HUES48 (cell line): ENCODE data around the gene SOAT2.

ENCODE experiments used
- H3K27ac ChIP-seq: one replicate; pipeline ENCODE4 v1.7.0; 2013; ENCODE audit warnings: low read depth, low read length, inconsistent platforms
- H3K27me3 ChIP-seq: 2 replicates; pipeline ENCODE4 v1.6.1; 2013; ENCODE audit warnings: mild to moderate bottlenecking, low read length; ENCODE audit not compliant: control insufficient read depth, insufficient read depth
- H3K36me3 ChIP-seq: 2 replicates; pipeline ENCODE4 v1.6.1; 2013; ENCODE audit warnings: low read length; ENCODE audit not compliant: control insufficient read depth, insufficient read depth
- H3K4me1 ChIP-seq: 2 replicates; pipeline ENCODE4 v1.6.1; 2013; ENCODE audit warnings: mild to moderate bottlenecking, low read length; ENCODE audit not compliant: control insufficient read depth, insufficient read depth
- H3K4me3 ChIP-seq: 2 replicates; pipeline ENCODE4 v1.5.1; 2013; ENCODE audit warnings: mild to moderate bottlenecking, low read depth, low read length
- H3K9ac ChIP-seq: 2 replicates; pipeline ENCODE4 v1.6.1; 2013; ENCODE audit warnings: mild to moderate bottlenecking, low read depth, low read length, moderate library complexity
- H3K9me3 ChIP-seq: 2 replicates; pipeline ENCODE4 v1.6.1; 2013; ENCODE audit warnings: low read length; ENCODE audit not compliant: control insufficient read depth, insufficient read depth

Gene SOAT2

DNA sequence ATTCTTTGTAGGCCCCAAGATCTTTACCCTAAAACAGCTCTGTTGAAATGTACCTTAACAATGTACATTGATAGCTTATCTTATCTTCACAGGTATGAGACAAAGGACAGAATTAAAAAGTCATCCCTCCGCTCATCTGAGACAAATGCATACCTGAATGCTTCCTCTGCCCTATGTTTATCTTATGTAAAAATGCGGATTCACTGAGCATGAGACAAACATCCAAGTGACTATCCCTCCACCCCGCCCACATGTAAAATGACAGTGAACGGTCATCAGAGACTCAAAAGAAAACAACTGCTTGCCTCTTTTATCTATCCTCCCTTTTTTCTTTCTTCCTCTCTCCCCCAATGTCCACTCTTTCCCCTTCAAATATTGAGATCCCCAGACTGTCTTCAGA, 40.1 kb downstream of the SOAT2 start:
- H3K9me3 ChIP-seq = peaks cover 9% of the 10 kb centered on the region
- no peaks in the 10 kb centered on the region for H3K36me3 ChIP-seq
- no peak overlapping the region for H3K4me3 ChIP-seq
- H3K27me3 ChIP-seq = no peaks in the 10 kb centered on the region
- no peak overlapping the region for H3K9ac ChIP-seq
- H3K27ac ChIP-seq = no peak overlapping the region
- H3K4me1 ChIP-seq = no peaks in the 10 kb centered on the region

DNA sequence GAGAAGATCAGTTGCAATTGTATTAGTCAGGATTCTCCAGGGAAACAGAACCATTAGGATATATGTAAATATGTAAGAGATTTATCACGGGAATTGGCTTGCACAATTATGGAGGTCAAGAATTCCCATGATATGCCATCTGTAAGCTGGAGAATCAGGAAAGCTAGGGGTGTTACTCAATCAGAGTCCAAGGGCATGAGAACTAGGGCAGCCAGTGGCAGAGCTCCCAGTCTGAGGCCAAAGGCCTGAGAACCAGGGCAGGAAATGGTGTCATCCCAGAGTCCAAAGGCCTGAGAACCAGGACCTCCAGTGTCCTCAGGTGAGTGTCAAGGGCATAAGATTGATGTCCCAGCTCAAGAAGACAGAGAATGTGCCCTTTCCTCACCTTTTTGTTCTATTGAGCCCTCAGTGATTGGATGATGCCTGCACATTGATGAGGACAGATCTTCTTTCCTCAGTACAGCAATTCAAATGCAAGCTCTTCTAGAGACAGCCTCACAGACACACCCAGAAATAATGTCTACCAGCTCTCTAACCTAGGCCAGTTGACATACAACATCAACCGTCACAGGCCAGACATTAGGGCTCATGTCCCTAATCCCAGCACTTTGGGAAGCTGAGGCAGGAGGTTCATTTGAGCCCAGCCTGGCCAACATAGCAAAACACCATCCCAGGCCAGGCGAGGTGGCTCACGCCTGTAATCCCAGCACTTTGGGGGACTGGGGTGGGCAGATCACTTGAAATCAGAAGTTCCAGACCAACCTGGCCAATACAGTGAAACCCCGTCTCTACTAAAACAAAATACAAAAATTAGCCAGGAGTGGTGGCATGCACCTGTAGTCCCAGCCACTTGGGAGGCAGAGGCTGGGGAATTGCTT, 42.3 kb downstream of the SOAT2 start:
- no peaks in the 10 kb centered on the region for H3K36me3 ChIP-seq
- H3K4me3 ChIP-seq = no peak overlapping the region
- no peak overlapping the region for H3K27ac ChIP-seq
- H3K9me3 ChIP-seq = 0 out of 2 replicates have a peak, but pooled peaks cover 6% of the 10 kb centered on the region
- H3K27me3 ChIP-seq = no peaks in the 10 kb centered on the region
- H3K4me1 ChIP-seq = no peaks in the 10 kb centered on the region
- no peak overlapping the region for H3K9ac ChIP-seq

DNA sequence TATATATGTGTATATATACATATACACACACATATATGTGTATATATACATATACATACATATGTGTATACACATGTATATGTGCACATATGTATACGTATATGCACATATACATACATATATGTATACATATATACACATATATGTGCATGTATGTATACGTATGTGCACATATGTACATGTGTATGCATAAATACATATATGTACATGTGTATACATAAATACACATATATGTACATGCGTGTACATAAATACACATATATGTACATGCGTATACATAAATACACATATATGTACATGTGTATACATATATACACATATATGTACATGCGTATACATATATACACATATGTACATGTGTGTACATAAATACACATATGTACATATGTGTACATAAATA, 43.9 kb downstream of the SOAT2 start:
- no peaks in the 10 kb centered on the region for H3K4me1 ChIP-seq

DNA sequence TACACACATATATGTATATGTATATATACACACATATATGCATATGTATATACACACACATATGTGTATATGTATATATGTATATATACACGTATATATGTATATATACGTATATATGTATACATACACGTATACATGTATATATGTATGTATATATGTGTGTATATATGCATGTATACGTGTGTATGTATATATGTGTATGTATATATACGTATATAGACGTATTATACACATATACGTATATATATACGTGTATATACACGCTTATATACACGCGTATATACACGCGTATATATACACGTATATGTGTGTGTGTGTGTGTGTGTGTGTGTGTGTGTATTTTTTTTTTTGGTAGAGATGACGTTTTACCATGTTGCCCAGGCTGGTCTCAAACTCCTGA, 44.4 kb downstream of the SOAT2 start:
- no peak overlapping the region for H3K27ac ChIP-seq
- H3K9me3 ChIP-seq = 0 out of 2 replicates have a peak, but pooled peaks cover 6% of the 10 kb centered on the region
- no peaks in the 10 kb centered on the region for H3K36me3 ChIP-seq

More for the DNA sequence above, 43.9 kb downstream of the SOAT2 start:
- no peak overlapping the region for H3K4me3 ChIP-seq
- H3K9ac ChIP-seq = no peak overlapping the region
- H3K9me3 ChIP-seq = 0 out of 2 replicates have a peak, but pooled peaks cover 6% of the 10 kb centered on the region
- no peaks in the 10 kb centered on the region for H3K36me3 ChIP-seq
- H3K27me3 ChIP-seq = no peaks in the 10 kb centered on the region
- no peak overlapping the region for H3K27ac ChIP-seq

DNA sequence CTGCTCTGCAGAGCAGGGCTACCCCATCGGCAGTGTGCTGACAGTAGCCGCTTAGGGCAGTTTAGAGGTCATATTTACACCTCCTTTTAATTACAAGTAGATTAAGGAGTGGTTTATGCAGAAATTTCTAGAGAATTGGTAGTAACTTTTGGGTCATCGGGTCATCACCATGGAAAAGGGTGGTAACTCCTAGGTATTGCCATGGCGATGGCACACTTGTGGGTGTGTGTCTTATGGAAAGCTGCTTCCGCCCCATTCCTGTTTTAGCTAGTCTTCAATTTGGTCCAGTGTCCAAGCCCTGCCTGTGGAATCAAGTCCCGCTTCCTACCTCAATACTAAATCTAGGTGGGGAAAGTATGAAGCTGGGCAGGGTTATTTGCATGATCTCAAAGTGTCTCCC, 47.8 kb downstream of the SOAT2 start:
- no peak overlapping the region for H3K4me3 ChIP-seq
- H3K4me1 ChIP-seq = no peaks in the 10 kb centered on the region

More for the DNA sequence above, 44.4 kb downstream of the SOAT2 start:
- Histone ChIP-seq H3K4me3 (no peak overlapping the region), H3K27me3 (no peaks in the 10 kb centered on the region), H3K4me1 (no peaks in the 10 kb centered on the region), H3K9ac (no peak overlapping the region)

DNA sequence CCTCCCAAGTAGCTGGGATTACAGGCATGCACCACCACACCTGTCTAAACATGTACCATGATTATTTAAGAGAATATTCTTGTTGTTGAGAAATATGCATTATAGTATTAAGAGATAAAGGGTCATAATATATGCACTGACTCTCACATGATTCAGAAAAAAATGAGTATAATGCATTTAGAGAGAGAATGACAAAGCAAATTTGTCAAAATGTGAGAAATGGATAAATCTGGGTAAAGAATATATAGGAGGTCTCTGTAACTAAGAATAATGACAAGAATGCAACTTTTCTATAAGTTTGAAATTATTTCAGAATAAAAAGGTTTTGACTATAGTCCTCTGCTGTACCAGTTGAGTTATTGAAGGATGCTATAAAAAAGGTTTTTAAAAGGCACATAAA, 49.1 kb downstream of the SOAT2 start:
- Histone ChIP-seq H3K4me3 (no peak overlapping the region), H3K27ac (no peak overlapping the region), H3K4me1 (no peaks in the 10 kb centered on the region), H3K27me3 (no peaks in the 10 kb centered on the region), H3K36me3 (no peaks in the 10 kb centered on the region), H3K9me3 (0 out of 2 replicates have a peak, but pooled peaks cover 3% of the 10 kb centered on the region), H3K9ac (no peak overlapping the region)

More for the DNA sequence above, 47.8 kb downstream of the SOAT2 start:
- Histone ChIP-seq H3K27me3 (no peaks in the 10 kb centered on the region), H3K9me3 (0 out of 2 replicates have a peak, but pooled peaks cover 6% of the 10 kb centered on the region), H3K27ac (no peak overlapping the region), H3K9ac (no peak overlapping the region), H3K36me3 (no peaks in the 10 kb centered on the region)

DNA sequence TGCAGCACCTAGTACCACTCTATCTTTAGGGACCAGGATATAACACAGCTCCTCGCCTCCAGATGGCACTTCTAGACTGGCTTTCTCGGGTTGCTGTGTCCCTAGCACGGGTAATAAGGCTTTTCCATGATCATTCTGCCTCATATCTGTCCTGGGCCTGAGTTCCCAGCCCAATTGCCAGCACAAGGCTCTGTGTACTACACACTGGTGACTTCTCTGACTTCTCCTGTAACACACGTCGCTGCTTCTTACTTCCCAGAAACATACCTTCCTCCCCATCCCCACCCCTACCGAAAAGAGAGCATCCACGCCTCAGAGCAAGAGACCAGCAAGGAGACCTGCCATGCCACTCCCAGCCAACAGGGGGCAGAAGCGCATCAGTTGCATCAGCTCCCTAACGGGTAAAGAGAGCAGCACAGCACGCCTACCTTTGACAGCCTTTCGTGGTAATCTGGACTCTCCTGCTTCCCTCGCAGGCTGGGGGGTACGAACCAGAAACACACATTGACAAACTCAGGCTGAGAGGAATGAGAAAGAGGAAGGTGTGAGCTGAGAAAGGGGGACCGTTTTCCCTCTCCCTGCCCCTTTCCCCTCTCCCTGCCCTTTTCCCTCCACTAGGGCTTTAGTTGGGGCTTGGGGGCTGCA, 56.0 kb downstream of the SOAT2 start:
- H3K27me3 ChIP-seq = peaks cover 22% of the 10 kb centered on the region
- H3K27ac ChIP-seq = no peak overlapping the region
- peaks cover 4% of the 10 kb centered on the region; the same call in 1 of the 2 replicates for H3K4me1 ChIP-seq
- no peak overlapping the region for H3K9ac ChIP-seq
- peak overlapping the region; percentile 18; the same call in 1 of the 2 replicates for H3K4me3 ChIP-seq
- no peaks in the 10 kb centered on the region for H3K36me3 ChIP-seq
- no peaks in the 10 kb centered on the region for H3K9me3 ChIP-seq

DNA sequence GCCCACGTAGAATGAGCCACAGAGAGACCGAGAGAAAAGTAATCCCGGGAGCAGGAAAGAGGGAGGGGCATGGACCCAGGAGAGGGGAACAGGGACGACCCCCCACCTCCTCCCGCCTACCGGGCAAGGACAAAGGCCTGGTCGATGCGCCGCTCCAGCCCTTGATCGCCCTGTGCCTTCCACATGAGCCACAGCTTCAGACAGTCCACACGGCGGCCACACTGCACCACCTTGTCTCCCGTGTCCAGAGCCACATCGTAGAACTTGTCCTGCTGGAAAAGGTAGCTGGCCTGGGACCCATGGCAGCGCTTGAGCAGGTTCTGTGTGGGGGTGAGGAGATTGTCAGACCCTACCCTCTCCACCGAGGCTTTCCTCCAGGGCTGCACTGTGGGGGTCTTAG, 56.7 kb downstream of the SOAT2 start:
- H3K9ac ChIP-seq = no peak overlapping the region

DNA sequence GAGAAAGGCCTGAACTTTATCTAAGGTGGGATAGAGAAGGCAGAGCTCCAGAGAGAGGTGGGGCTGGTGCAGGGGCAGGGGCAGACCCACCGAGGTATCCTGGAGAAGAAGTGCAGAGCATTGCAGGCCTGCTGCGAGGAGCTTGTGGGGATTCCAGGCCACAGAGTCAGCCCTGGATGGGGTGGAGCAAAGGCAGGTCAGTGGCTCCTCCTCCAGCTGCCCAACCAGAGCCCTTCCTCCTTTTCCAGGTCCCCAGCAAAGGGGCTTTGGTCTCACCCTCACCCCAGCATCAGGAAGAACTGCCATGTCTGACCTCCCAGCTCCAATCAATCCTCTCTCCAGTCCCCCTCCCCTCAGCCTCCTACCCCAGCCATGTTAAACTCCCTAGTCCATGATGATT, 57.4 kb downstream of the SOAT2 start:
- no peak overlapping the region for H3K9ac ChIP-seq
- H3K9me3 ChIP-seq = no peaks in the 10 kb centered on the region
- no peak overlapping the region for H3K27ac ChIP-seq
- H3K4me3 ChIP-seq = no peak overlapping the region
- H3K27me3 ChIP-seq = peaks cover 22% of the 10 kb centered on the region
- H3K4me1 ChIP-seq = peaks cover 4% of the 10 kb centered on the region; the same call in 1 of the 2 replicates
- no peaks in the 10 kb centered on the region for H3K36me3 ChIP-seq

More for the DNA sequence above, 56.7 kb downstream of the SOAT2 start:
- no peaks in the 10 kb centered on the region for H3K9me3 ChIP-seq
- no peak overlapping the region for H3K4me3 ChIP-seq
- H3K27ac ChIP-seq = no peak overlapping the region
- H3K36me3 ChIP-seq = no peaks in the 10 kb centered on the region
- peaks cover 4% of the 10 kb centered on the region; the same call in 1 of the 2 replicates for H3K4me1 ChIP-seq
- H3K27me3 ChIP-seq = peaks cover 22% of the 10 kb centered on the region

DNA sequence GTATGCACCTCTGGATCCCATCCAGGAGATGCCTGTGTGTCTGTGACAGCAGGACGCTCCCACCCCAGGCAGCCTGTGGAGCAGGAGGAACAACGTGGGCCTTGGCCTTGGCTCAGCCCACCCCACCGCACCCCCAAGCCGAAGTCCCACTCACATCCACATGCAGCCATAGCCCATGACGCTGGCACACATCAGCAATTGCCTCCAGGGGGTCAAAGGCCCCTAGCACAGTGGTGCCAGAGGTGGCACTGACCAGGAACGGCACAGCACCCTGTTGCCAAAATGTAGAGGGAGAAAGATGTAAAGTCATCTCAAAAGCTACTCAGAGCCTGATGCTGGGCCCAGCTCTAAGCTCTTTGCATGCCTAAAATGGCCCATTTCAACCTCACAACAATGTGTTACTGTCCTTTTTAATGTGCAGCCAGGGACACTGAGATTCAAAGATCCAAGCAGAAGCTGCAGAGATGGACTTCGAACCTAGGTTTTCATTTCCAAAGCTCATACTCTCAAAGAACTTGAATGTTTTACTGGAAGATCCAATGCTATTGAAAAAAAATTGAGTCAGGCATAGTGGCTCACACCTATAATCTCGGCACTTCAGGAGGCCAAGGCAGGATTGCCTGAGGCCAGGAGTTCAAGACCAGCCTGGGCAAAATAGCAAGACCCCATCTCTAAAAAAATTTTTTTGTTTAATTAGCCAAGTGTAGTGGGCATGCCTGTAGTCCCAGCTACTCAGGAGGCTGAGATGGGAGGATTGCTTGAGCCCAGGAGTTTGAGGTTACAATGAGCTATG, 58.0 kb downstream of the SOAT2 start:
- H3K27me3 ChIP-seq = peaks cover 22% of the 10 kb centered on the region
- H3K36me3 ChIP-seq = no peaks in the 10 kb centered on the region
- H3K9me3 ChIP-seq = no peaks in the 10 kb centered on the region
- H3K9ac ChIP-seq = no peak overlapping the region
- peaks cover 4% of the 10 kb centered on the region; the same call in 1 of the 2 replicates for H3K4me1 ChIP-seq
- no peak overlapping the region for H3K27ac ChIP-seq
- H3K4me3 ChIP-seq = no peak overlapping the region
